ENCODE data around the gene FAM241B.

FAM241B gene

GRCh38 chr10:69620625-69621024 lies 9.4 kb upstream of the FAM241B start:
- Histone ChIP-seq H3K4me2 (ENCODE audit: low read length, poor library complexity, severe bottlenecking) (no peak overlapping the region), H4K91ac (ENCODE audit: low read length) (no peak overlapping the region), H3K4me3 (ENCODE audit: insufficient read depth in 1 of 2, low read depth in 1 of 2, low read length in 2 of 2) (no peak overlapping the region), H3K9ac (ENCODE audit: low read length) (no peak overlapping the region), H3K79me1 (replicated peaks; ENCODE audit: low read length, poor library complexity, severe bottlenecking) (no peaks in the 10 kb centered on the region), H3K14ac (ENCODE audit: low read length in 2 of 2) (no peak overlapping the region), H3K27me3 (ENCODE audit: control insufficient read depth in 1 of 2, insufficient read depth in 1 of 2, low read length in 2 of 2) (peaks cover 50 to 61% of the 10 kb centered on the region in 2 experiments), H2BK15ac (ENCODE audit: low read depth, poor library complexity, severe bottlenecking) (no peak overlapping the region), H2AFZ (ENCODE audit: low read depth, low read length) (no peak overlapping the region), H3K23ac (ENCODE audit: low read length in 2 of 2) (no peak overlapping the region), H3K27ac (ENCODE audit: low read length, poor library complexity, severe bottlenecking) (no peak overlapping the region), H4K8ac (ENCODE audit: low read length) (no peak overlapping the region), H2BK12ac (ENCODE audit: low read length in 2 of 2) (no peak overlapping the region), H2AK5ac (ENCODE audit: low read length, severe bottlenecking) (no peak overlapping the region), H3K4ac (ENCODE audit: low read depth in 1 of 2, low read length in 2 of 2) (no peak overlapping the region), H3K4me1 (ENCODE audit: control insufficient read depth, insufficient read depth, low read depth, low read length) (no peaks in the 10 kb centered on the region), H2BK120ac (ENCODE audit: low read depth, low read length) (no peak overlapping the region), H3K36me3 (ENCODE audit: control insufficient read depth in 1 of 2, insufficient read depth in 2 of 2, low read depth in 1 of 2, low read length in 2 of 2) (no peaks in the 10 kb centered on the region), H3K18ac (ENCODE audit: low read depth in 1 of 2, low read length in 2 of 2) (no peak overlapping the region), H3K9me3 (ENCODE audit: control insufficient read depth, low read length) (peaks cover 31% of the 10 kb centered on the region), H2BK5ac (ENCODE audit: low read depth, low read length, poor library complexity, severe bottlenecking) (no peak overlapping the region)
- 57% methylated on average over 5 of the region's 5 CpGs for WGBS
- DNase-seq: no peak

- H3K27ac ChIP-seq (ENCODE audit: low read length, poor library complexity, severe bottlenecking): no peak overlapping the region
- H3K14ac ChIP-seq (ENCODE audit: low read length in 2 of 2): no peak overlapping the region
- no CpG with 5 or more reads among the region's 2 CpGs for WGBS
- H2BK12ac ChIP-seq (ENCODE audit: low read length in 2 of 2): no peak overlapping the region
- peaks cover 40% of the 10 kb centered on the region for H3K9me3 ChIP-seq (ENCODE audit: control insufficient read depth, low read length)
- DNase-seq: no peak
- no peak overlapping the region for H2BK15ac ChIP-seq (ENCODE audit: low read depth, poor library complexity, severe bottlenecking)
- no peak overlapping the region for H3K9ac ChIP-seq (ENCODE audit: low read length)
- no peak overlapping the region for H3K4me2 ChIP-seq (ENCODE audit: low read length, poor library complexity, severe bottlenecking)
- H2AK5ac ChIP-seq (ENCODE audit: low read length, severe bottlenecking): no peak overlapping the region
- H3K27me3 ChIP-seq (ENCODE audit: control insufficient read depth in 1 of 2, insufficient read depth in 1 of 2, low read length in 2 of 2): peaks cover 43 to 65% of the 10 kb centered on the region in 2 experiments
- H4K8ac ChIP-seq (ENCODE audit: low read length): no peak overlapping the region
- no peaks in the 10 kb centered on the region for H3K79me1 ChIP-seq (replicated peaks; ENCODE audit: low read length, poor library complexity, severe bottlenecking)
- H2BK120ac ChIP-seq (ENCODE audit: low read depth, low read length): no peak overlapping the region
- H3K23ac ChIP-seq (ENCODE audit: low read length in 2 of 2): no peak overlapping the region
- no peak overlapping the region for H3K18ac ChIP-seq (ENCODE audit: low read depth in 1 of 2, low read length in 2 of 2)
- H3K36me3 ChIP-seq (ENCODE audit: control insufficient read depth in 1 of 2, insufficient read depth in 2 of 2, low read depth in 1 of 2, low read length in 2 of 2): no peaks in the 10 kb centered on the region
- no peak overlapping the region for H2AFZ ChIP-seq (ENCODE audit: low read depth, low read length)
- H4K91ac ChIP-seq (ENCODE audit: low read length): no peak overlapping the region
- no peaks in the 10 kb centered on the region for H3K4me1 ChIP-seq (ENCODE audit: control insufficient read depth, insufficient read depth, low read depth, low read length)
- no peak overlapping the region for H3K4ac ChIP-seq (ENCODE audit: low read depth in 1 of 2, low read length in 2 of 2)
- no peak overlapping the region for H2BK5ac ChIP-seq (ENCODE audit: low read depth, low read length, poor library complexity, severe bottlenecking)
- H3K4me3 ChIP-seq (ENCODE audit: insufficient read depth in 1 of 2, low read depth in 1 of 2, low read length in 2 of 2): no peak overlapping the region
These were observed 5.7 kb upstream of the FAM241B start for GRCh38 chr10:69624245-69624786.

- no peak overlapping the region for H3K18ac ChIP-seq (ENCODE audit: low read depth in 1 of 2, low read length in 2 of 2)
- no peak overlapping the region for H2BK15ac ChIP-seq (ENCODE audit: low read depth, poor library complexity, severe bottlenecking)
- peaks cover 2% of the 10 kb centered on the region for H3K79me1 ChIP-seq (replicated peaks; ENCODE audit: low read length, poor library complexity, severe bottlenecking)
- no peak overlapping the region for H3K4ac ChIP-seq (ENCODE audit: low read depth in 1 of 2, low read length in 2 of 2)
- no peak overlapping the region for H3K9ac ChIP-seq (ENCODE audit: low read length)
- H2BK5ac ChIP-seq (ENCODE audit: low read depth, low read length, poor library complexity, severe bottlenecking): no peak overlapping the region
- peaks cover 8% of the 10 kb centered on the region for H3K4me1 ChIP-seq (ENCODE audit: control insufficient read depth, insufficient read depth, low read depth, low read length)
- H3K23ac ChIP-seq (ENCODE audit: low read length in 2 of 2): no peak overlapping the region
- no peak overlapping the region for H2AFZ ChIP-seq (ENCODE audit: low read depth, low read length)
- DNase-seq: no peak
- H3K4me2 ChIP-seq (ENCODE audit: low read length, poor library complexity, severe bottlenecking): no peak overlapping the region
- H3K14ac ChIP-seq (ENCODE audit: low read length in 2 of 2): no peak overlapping the region
- H2AK5ac ChIP-seq (ENCODE audit: low read length, severe bottlenecking): no peak overlapping the region
- H4K91ac ChIP-seq (ENCODE audit: low read length): no peak overlapping the region
- no peak overlapping the region for H2BK12ac ChIP-seq (ENCODE audit: low read length in 2 of 2)
- no peak overlapping the region for H2BK120ac ChIP-seq (ENCODE audit: low read depth, low read length)
- no peak overlapping the region for H4K8ac ChIP-seq (ENCODE audit: low read length)
- no peak overlapping the region for H3K4me3 ChIP-seq (ENCODE audit: insufficient read depth in 1 of 2, low read depth in 1 of 2, low read length in 2 of 2)
- peaks cover 40% of the 10 kb centered on the region for H3K9me3 ChIP-seq (ENCODE audit: control insufficient read depth, low read length)
- no peaks in the 10 kb centered on the region for H3K36me3 ChIP-seq (ENCODE audit: control insufficient read depth in 1 of 2, insufficient read depth in 2 of 2, low read depth in 1 of 2, low read length in 2 of 2)
- peaks cover 22 to 66% of the 10 kb centered on the region in 2 experiments for H3K27me3 ChIP-seq (ENCODE audit: control insufficient read depth in 1 of 2, insufficient read depth in 1 of 2, low read length in 2 of 2)
- no peak overlapping the region for H3K27ac ChIP-seq (ENCODE audit: low read length, poor library complexity, severe bottlenecking)
These were observed 3.2 kb upstream of the FAM241B start for GRCh38 chr10:69626826-69627225.

- Histone ChIP-seq H4K8ac (ENCODE audit: low read length) (no peak overlapping the region), H3K36me3 (ENCODE audit: control insufficient read depth in 1 of 2, insufficient read depth in 2 of 2, low read depth in 1 of 2, low read length in 2 of 2) (peaks cover 0 to 8% of the 10 kb centered on the region in 2 experiments), H3K27me3 (ENCODE audit: control insufficient read depth in 1 of 2, insufficient read depth in 1 of 2, low read length in 2 of 2) (peaks cover 22 to 65% of the 10 kb centered on the region in 2 experiments), H3K4ac (ENCODE audit: low read depth in 1 of 2, low read length in 2 of 2) (no peak overlapping the region), H4K91ac (ENCODE audit: low read length) (no peak overlapping the region), H3K4me3 (ENCODE audit: insufficient read depth in 1 of 2, low read depth in 1 of 2, low read length in 2 of 2) (no peak overlapping the region), H3K4me1 (ENCODE audit: control insufficient read depth, insufficient read depth, low read depth, low read length) (peaks cover 8% of the 10 kb centered on the region), H2BK120ac (ENCODE audit: low read depth, low read length) (no peak overlapping the region), H2AFZ (ENCODE audit: low read depth, low read length) (no peak overlapping the region), H2AK5ac (ENCODE audit: low read length, severe bottlenecking) (no peak overlapping the region), H3K14ac (ENCODE audit: low read length in 2 of 2) (no peak overlapping the region), H3K9ac (ENCODE audit: low read length) (no peak overlapping the region), H3K4me2 (ENCODE audit: low read length, poor library complexity, severe bottlenecking) (no peak overlapping the region), H2BK12ac (ENCODE audit: low read length in 2 of 2) (no peak overlapping the region), H3K18ac (ENCODE audit: low read depth in 1 of 2, low read length in 2 of 2) (no peak overlapping the region), H3K27ac (ENCODE audit: low read length, poor library complexity, severe bottlenecking) (no peak overlapping the region), H3K23ac (ENCODE audit: low read length in 2 of 2) (no peak overlapping the region), H3K9me3 (ENCODE audit: control insufficient read depth, low read length) (peaks cover 23% of the 10 kb centered on the region), H2BK5ac (ENCODE audit: low read depth, low read length, poor library complexity, severe bottlenecking) (no peak overlapping the region), H3K79me1 (replicated peaks; ENCODE audit: low read length, poor library complexity, severe bottlenecking) (peaks cover 2% of the 10 kb centered on the region), H2BK15ac (ENCODE audit: low read depth, poor library complexity, severe bottlenecking) (no peak overlapping the region)
- DNase-seq: no peak
- WGBS: 73% methylated on average over 6 of the region's 6 CpGs
These were observed 1.2 kb upstream of the FAM241B start for GRCh38 chr10:69628891-69629290.
